Measurements from ENCODE around the gene LGR5.

DNA sequence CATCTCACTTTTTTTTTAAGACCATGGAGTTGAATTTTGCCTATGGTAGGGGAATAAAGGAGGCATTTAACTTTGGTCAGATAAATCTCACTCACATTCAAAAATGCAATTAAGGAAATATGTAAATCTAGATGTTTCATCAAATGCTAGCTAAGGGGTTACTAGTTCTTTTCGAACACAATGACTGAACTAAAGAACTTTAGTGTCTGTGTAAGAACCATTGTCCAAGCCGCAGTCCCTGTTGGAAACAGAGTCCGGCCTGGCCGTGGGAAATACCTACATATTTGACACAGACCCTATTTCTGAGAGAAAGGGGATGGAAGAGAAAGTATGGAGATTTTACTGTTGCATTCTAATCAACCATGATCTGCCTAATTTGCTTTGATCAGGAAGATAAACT lies 17.4 kb downstream of the LGR5 start:
- TF ChIP-seq, protein P1, sequence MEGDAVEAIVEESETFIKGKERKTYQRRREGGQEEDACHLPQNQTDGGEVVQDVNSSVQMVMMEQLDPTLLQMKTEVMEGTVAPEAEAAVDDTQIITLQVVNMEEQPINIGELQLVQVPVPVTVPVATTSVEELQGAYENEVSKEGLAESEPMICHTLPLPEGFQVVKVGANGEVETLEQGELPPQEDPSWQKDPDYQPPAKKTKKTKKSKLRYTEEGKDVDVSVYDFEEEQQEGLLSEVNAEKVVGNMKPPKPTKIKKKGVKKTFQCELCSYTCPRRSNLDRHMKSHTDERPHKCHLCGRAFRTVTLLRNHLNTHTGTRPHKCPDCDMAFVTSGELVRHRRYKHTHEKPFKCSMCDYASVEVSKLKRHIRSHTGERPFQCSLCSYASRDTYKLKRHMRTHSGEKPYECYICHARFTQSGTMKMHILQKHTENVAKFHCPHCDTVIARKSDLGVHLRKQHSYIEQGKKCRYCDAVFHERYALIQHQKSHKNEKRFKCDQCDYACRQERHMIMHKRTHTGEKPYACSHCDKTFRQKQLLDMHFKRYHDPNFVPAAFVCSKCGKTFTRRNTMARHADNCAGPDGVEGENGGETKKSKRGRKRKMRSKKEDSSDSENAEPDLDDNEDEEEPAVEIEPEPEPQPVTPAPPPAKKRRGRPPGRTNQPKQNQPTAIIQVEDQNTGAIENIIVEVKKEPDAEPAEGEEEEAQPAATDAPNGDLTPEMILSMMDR (IDR thresholded peaks at IDR 0.05): no peak
- no peak for TF ChIP-seq POLR2A (IDR thresholded peaks at IDR 0.05)
